DND-41 (cell line): ENCODE data around the gene HRH1.

Experiments
- ATAC-seq: fragments of 200-7000 bp; cut with Tn5 transposase; 3 replicates; pipeline ENCODE4 v1.9.1; 2021; ENCODE audit warnings: low read depth; ENCODE audit not compliant: insufficient read depth
- DNase-seq: peaks from one replicate; pipeline ENCODE4 v3.0.0-alpha.2; 2020
- H2AFZ ChIP-seq: 2 replicates; pipeline ENCODE4 v1.6.0; 2012; ENCODE audit warnings: low read depth, low read length
- H3K27ac ChIP-seq: 2 replicates; pipeline ENCODE4 v1.5.1; 2012; ENCODE audit warnings: low read length, inconsistent platforms
- H3K27me3 ChIP-seq: fragments of 200-600 bp; sonication (generic); 2 replicates; pipeline ENCODE4 v1.6.0; 2012; ENCODE audit warnings: low read length, mild to moderate bottlenecking, inconsistent platforms; ENCODE audit not compliant: insufficient read depth, poor library complexity
- H3K36me3 ChIP-seq: 2 replicates; pipeline ENCODE4 v1.5.1; 2012; ENCODE audit warnings: low read length, inconsistent platforms; ENCODE audit not compliant: insufficient read depth
- H3K4me1 ChIP-seq: 2 replicates; pipeline ENCODE4 v1.5.1; 2012; ENCODE audit warnings: mild to moderate bottlenecking, low read length; ENCODE audit not compliant: insufficient read depth
- H3K4me2 ChIP-seq: 2 replicates; pipeline ENCODE4 v1.6.0; 2012; ENCODE audit warnings: mild to moderate bottlenecking, moderate library complexity, low read length, inconsistent platforms; ENCODE audit not compliant: insufficient read depth
- H3K4me3 ChIP-seq, 2 experiments: fragments of 200-600 bp in 1 of 2; shearing (Covaris generic) in 1 of 2; 2 replicates each; pipeline ENCODE4 v1.5.1; 2012 to 2016; ENCODE audit warnings: inconsistent platforms in 2 of 2, low read length in 2 of 2, mild to moderate bottlenecking in 2 of 2, low read depth in 1 of 2, moderate library complexity in 1 of 2
- H3K79me2 ChIP-seq: 2 replicates; pipeline ENCODE4 v1.6.0; 2012; ENCODE audit warnings: low read length, inconsistent platforms; ENCODE audit not compliant: insufficient read depth
- H3K9ac ChIP-seq: 2 replicates; pipeline ENCODE4 v1.6.0; 2012; ENCODE audit warnings: low read depth, mild to moderate bottlenecking, inconsistent platforms, low read length, moderate library complexity
- H3K9me3 ChIP-seq: 2 replicates; pipeline ENCODE4 v1.5.1; 2012; ENCODE audit warnings: low read length, moderate library complexity, mild to moderate bottlenecking, inconsistent platforms; ENCODE audit not compliant: insufficient read depth, severe bottlenecking
- H4K20me1 ChIP-seq: 2 replicates; pipeline ENCODE4 v1.6.0; 2012; ENCODE audit warnings: low read length; ENCODE audit not compliant: insufficient read depth
- CTCF ChIP-seq: IDR thresholded peaks from 2 replicates; pipeline ENCODE4 v1.5.1; 2012; ENCODE audit warnings: borderline replicate concordance, low read length, moderate library complexity, mild to moderate bottlenecking; ENCODE audit not compliant: poor library complexity, severe bottlenecking; ENCODE audit errors: extremely low read depth
- EZH2 ChIP-seq: IDR thresholded peaks from 3 replicates; pipeline ENCODE4 v1.6.1; 2012; ENCODE audit warnings: borderline replicate concordance, low read depth, mild to moderate bottlenecking, moderate library complexity, low read length, inconsistent platforms; ENCODE audit not compliant: severe bottlenecking

HRH1 gene

DNA sequence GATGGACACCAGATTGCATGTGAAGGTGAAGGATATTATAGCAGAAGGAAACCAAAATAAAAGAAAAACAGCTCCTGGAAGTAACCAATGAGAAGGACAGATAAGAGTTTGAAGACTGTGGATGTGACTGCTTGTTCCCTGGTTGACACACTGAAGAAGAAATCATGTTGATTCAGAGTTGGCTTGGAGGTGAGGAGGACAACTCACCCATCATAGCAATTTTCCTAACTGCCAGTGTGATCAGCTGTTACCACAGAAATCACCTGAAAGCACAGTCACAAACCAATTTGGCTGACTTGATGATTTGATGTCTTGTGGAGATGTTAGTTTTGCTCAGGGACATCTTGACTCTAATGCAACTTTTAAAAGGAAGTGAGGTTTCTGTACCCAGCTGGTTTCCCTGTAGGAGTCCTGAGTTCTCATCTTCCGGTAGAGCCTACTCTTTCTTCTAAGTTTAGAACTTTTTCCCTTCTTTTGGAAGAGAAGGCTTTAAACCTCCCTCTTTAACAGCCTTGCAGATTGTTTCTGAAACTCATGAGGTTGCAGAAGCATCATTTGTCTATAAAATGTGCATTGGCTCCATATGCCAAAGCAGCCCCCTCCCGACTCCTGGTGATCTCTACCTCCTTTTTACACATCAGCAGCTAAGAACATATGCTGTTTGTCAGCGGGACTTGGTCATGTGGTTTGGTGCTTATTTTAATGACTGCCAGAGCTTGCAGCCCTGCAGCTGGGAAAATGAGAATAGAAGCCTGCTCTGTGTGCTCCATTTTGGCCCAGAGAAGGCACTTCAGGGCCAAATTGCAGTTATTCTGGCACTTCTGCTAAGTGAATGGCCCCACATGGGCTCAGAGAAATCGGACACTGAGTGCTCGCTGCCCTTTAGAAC lies 128.2 kb downstream of the HRH1 start:
- Histone ChIP-seq H3K79me2 (peaks cover 28% of the 10 kb centered on the region; the same call in 1 of the 2 replicates), H2AFZ (no peak overlapping the region), H3K36me3 (peaks cover 24% of the 10 kb centered on the region), H3K27me3 (no peaks in the 10 kb centered on the region), H3K4me2 (no peak overlapping the region), H3K4me1 (peaks cover 7% of the 10 kb centered on the region), H3K4me3 (no peak overlapping the region), H3K9me3 (no peaks in the 10 kb centered on the region), H3K9ac (no peak overlapping the region), H3K27ac (no peak overlapping the region), H4K20me1 (no peaks in the 10 kb centered on the region; the same call in 1 of the 2 replicates)
- TF ChIP-seq CTCF (no peak), EZH2 (no peak)
- DNase-seq (no peak), ATAC-seq (no peak)

DNA sequence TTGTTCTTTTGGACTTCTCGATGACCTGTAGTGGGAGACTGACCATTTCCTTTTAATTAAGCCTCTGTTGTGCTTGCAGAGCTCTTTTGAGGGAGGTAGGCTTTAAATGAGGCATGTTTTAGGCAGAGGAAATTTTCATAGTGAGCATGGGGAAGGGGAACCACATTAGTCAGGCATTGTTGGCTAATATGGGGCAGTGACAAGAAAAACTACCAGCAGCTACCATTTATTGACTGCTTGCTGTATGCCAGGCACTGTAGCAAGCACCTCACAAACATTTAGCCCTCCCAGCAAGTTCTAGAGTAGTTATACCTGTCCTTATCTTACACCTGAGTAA lies 128.8 kb downstream of the HRH1 start:
- H3K79me2 ChIP-seq = peaks cover 28% of the 10 kb centered on the region; the same call in 1 of the 2 replicates
- no peak overlapping the region for H3K4me3 ChIP-seq
- no peaks in the 10 kb centered on the region; the same call in 1 of the 2 replicates for H4K20me1 ChIP-seq
- H3K27ac ChIP-seq = no peak overlapping the region
- H3K9me3 ChIP-seq = no peaks in the 10 kb centered on the region
- peaks cover 13% of the 10 kb centered on the region for H3K4me1 ChIP-seq
- no peak for DNase-seq
- no peak overlapping the region for H3K4me2 ChIP-seq
- TF ChIP-seq CTCF = no peak
- TF ChIP-seq EZH2 = no peak
- H3K27me3 ChIP-seq = no peaks in the 10 kb centered on the region
- peaks cover 24% of the 10 kb centered on the region for H3K36me3 ChIP-seq
- H2AFZ ChIP-seq = no peak overlapping the region
- H3K9ac ChIP-seq = no peak overlapping the region
- no peak for ATAC-seq

DNA sequence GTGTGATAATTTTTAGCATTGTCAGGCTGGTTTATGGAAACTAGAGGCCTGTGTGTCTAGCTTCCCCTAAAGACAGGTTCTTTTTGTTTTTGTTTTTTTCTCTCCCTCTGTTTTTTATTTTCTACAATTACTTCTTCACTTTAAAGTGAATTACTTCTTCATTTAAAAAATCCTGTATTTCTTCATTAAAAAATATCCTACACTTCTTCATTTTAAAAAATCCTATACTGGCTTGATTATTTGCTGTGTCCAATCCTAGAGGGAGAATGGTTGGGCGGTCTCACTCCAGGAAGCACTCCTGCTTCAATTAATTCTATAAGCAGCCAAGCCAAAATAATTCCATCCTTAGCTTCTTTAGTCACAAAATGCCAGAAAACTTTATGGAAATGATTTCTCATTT lies 129.7 kb downstream of the HRH1 start:
- H3K9ac ChIP-seq = no peak overlapping the region
- TF ChIP-seq EZH2 = no peak
- no peak for TF ChIP-seq CTCF
- DNase-seq = no peak
- no peak overlapping the region for H2AFZ ChIP-seq
- no peaks in the 10 kb centered on the region; the same call in 1 of the 2 replicates for H4K20me1 ChIP-seq
- H3K4me2 ChIP-seq = no peak overlapping the region
- no peak overlapping the region for H3K27ac ChIP-seq
- ATAC-seq = no peak
- peaks cover 22% of the 10 kb centered on the region for H3K36me3 ChIP-seq
- H3K79me2 ChIP-seq = peaks cover 21% of the 10 kb centered on the region; the same call in 1 of the 2 replicates
- peaks cover 22% of the 10 kb centered on the region for H3K4me1 ChIP-seq
- H3K4me3 ChIP-seq = no peak overlapping the region
- no peaks in the 10 kb centered on the region for H3K9me3 ChIP-seq
- H3K27me3 ChIP-seq = no peaks in the 10 kb centered on the region
